Upper lobe of left lung (tissue), 6 donors: ENCODE results near the gene APOF. TPM values are rescaled to one million over a fixed set of nuclear protein-coding genes. Genes with fewer than 3 reads are reported as not detected.

Experiments
- ATAC-seq, 2 donors: fragments of 200-7000 bp; cut with Tn5 transposase; one replicate each; pipeline ENCODE4 v1.9.1; 2022; ENCODE audit warnings: mild to moderate bottlenecking in 2 of 2, moderate library complexity in 2 of 2; ENCODE audit not compliant: low FRiP score in 2 of 2
- DNase-seq, 2 donors: peaks; one replicate each; pipeline ENCODE4 v3.0.0-alpha.2; 2019 to 2020
- H3K27ac ChIP-seq, 4 donors: fragments of 200-600 bp; sonication (generic); one replicate each; pipeline ENCODE4 v1.5.1; 2016 to 2019
- H3K27me3 ChIP-seq, 4 donors: fragments of 200-600 bp; sonication (generic); one replicate each; pipeline ENCODE4 v1.5.1; 2017 to 2019
- H3K36me3 ChIP-seq, 4 donors: fragments of 200-600 bp; sonication (generic); one replicate each; pipeline ENCODE4 v1.5.1; 2016 to 2019
- H3K4me1 ChIP-seq, 4 donors: fragments of 200-600 bp; sonication (generic); one replicate each; pipeline ENCODE4 v1.5.1; 2018 to 2019
- H3K4me3 ChIP-seq, 4 donors: fragments of 200-600 bp; sonication (generic); one replicate each; pipeline ENCODE4 v1.5.1; 2017 to 2019; ENCODE audit warnings: mild to moderate bottlenecking in 2 of 4, moderate library complexity in 1 of 4
- H3K9me3 ChIP-seq, 4 donors: fragments of 200-600 bp; sonication (generic); one replicate each; pipeline ENCODE4 v1.5.1; 2018 to 2019
- CTCF ChIP-seq, 6 experiments: fragments of 450-650 bp in 4 of 6; fragments of 200-600 bp in 2 of 6; sonication (generic) in 2 of 6; IDR thresholded peaks; one replicate each; pipeline ENCODE4 v1.5.1; 2016 to 2019; ENCODE audit warnings: antibody characterized with exemption in 6 of 6
- EP300 ChIP-seq, 4 donors: sonication (generic); formaldehyde crosslinking; IDR thresholded peaks; one replicate each; pipeline ENCODE4 v1.5.1; 2017; ENCODE audit warnings: antibody characterized with exemption in 4 of 4, control low read depth in 2 of 4
- POLR2A ChIP-seq, 4 donors: fragments of 450-650 bp; IDR thresholded peaks; one replicate each; pipeline ENCODE4 v1.5.1; 2016 to 2017; ENCODE audit warnings: antibody characterized with exemption in 4 of 4, mild to moderate bottlenecking in 2 of 4
- POLR2AphosphoS5 ChIP-seq, 2 donors: sonication (generic); formaldehyde crosslinking; IDR thresholded peaks; one replicate each; pipeline ENCODE4 v1.5.1; 2017; ENCODE audit warnings: antibody characterized with exemption in 2 of 2
- WGBS, 2 donors: methylation state at CpG; one replicate each; pipeline ENCODE4 v1.1.5; 2017 to 2018; 5-methylcytosine and 5-hydroxymethylcytosine counted together
- total RNA-seq, 6 donors: library from RNA; depleted of rRNA in 4 of 6; stranded (reverse); fragments of >200 nt in 4 of 6; gene quantifications; one replicate each; pipeline versions ENCODE4 v1.1.0 to v1.2.1, GENCODE V29; 2016 to 2021
- donor health status: DM: no; HTN: no; CAD: no; lungs with moderate emphysema.
- donor health status: DM: no; HTN: yes; CAD: no; lungs with severe emphysema.

The APOF gene
- total RNA-seq, 6 donors from 2014 or later = 0.20 TPM; not detected in 5

- H3K27me3 ChIP-seq = no peaks in the 10 kb centered on the region
- H3K9me3 ChIP-seq = no peaks in the 10 kb centered on the region
- ATAC-seq = no peak
- no peak for TF ChIP-seq EP300 (IDR thresholded peaks at IDR 0.05)
- TF ChIP-seq POLR2A (IDR thresholded peaks at IDR 0.05) = no peak
- TF ChIP-seq POLR2AphosphoS5 (IDR thresholded peaks at IDR 0.05) = no peak
- TF ChIP-seq CTCF (IDR thresholded peaks at IDR 0.05) = no peak
- H3K4me3 ChIP-seq = no peak overlapping the region
- H3K27ac ChIP-seq = no peak overlapping the region
- H3K4me1 ChIP-seq = no peaks in the 10 kb centered on the region
- H3K36me3 ChIP-seq = no peaks in the 10 kb centered on the region
- 51 to 56% methylated on average over 7 of the region's 7 CpGs for WGBS, 2 donors
- no peak for DNase-seq
These were observed 24.6 kb upstream of the APOF start for GRCh38 chr12:56387152-56387736.

GRCh38 chr12:56385873-56386272 lies 23.2 kb upstream of the APOF start:
- H3K36me3 ChIP-seq = no peaks in the 10 kb centered on the region
- ATAC-seq (no peak), DNase-seq (no peak)
- no peaks in the 10 kb centered on the region for H3K27me3 ChIP-seq
- no peaks in the 10 kb centered on the region for H3K9me3 ChIP-seq
- WGBS, 2 donors = 93 to 100% methylated on average over 1 of the region's 1 CpG
- no peak for TF ChIP-seq POLR2A (IDR thresholded peaks at IDR 0.05)
- TF ChIP-seq CTCF (IDR thresholded peaks at IDR 0.05) = no peak
- no peak for TF ChIP-seq EP300 (IDR thresholded peaks at IDR 0.05)
- no peak for TF ChIP-seq POLR2AphosphoS5 (IDR thresholded peaks at IDR 0.05)
- H3K4me3 ChIP-seq = no peak overlapping the region
- H3K27ac ChIP-seq = no peak overlapping the region
- H3K4me1 ChIP-seq = no peaks in the 10 kb centered on the region

- Histone ChIP-seq H3K4me3 (no peak overlapping the region), H3K9me3 (no peaks in the 10 kb centered on the region), H3K36me3 (no peaks in the 10 kb centered on the region), H3K27me3 (no peaks in the 10 kb centered on the region), H3K27ac (no peak overlapping the region), H3K4me1 (no peaks in the 10 kb centered on the region)
- no peak for TF ChIP-seq POLR2AphosphoS5 (IDR thresholded peaks at IDR 0.05)
- 93 to 95% methylated on average over 16 of the region's 16 CpGs for WGBS, 2 donors
- no peak for ATAC-seq
- peak in 1 of 2 donors; percentile 51 for DNase-seq
These were observed 20.0 kb upstream of the APOF start for GRCh38 chr12:56382611-56383010.

- WGBS, 2 donors = 32 to 46% methylated on average over 1 of the region's 1 CpG
- no peak overlapping the region for H3K4me3 ChIP-seq
- no peaks in the 10 kb centered on the region for H3K36me3 ChIP-seq
- TF ChIP-seq CTCF (IDR thresholded peaks at IDR 0.05) (no peak), POLR2AphosphoS5 (IDR thresholded peaks at IDR 0.05) (no peak), POLR2A (IDR thresholded peaks at IDR 0.05) (no peak), EP300 (IDR thresholded peaks at IDR 0.05) (no peak)
- no peak for DNase-seq
- no peaks in the 10 kb centered on the region for H3K9me3 ChIP-seq
- no peak overlapping the region for H3K27ac ChIP-seq
- peaks cover 0 to 5% (median 2%) of the 10 kb centered on the region in 4 donors for H3K4me1 ChIP-seq
- no peaks in the 10 kb centered on the region for H3K27me3 ChIP-seq
- ATAC-seq = no peak
These were observed 15.3 kb upstream of the APOF start for GRCh38 chr12:56377989-56378316.

- no peaks in the 10 kb centered on the region for H3K27me3 ChIP-seq
- WGBS, 2 donors = 67 to 78% methylated on average over 4 of the region's 4 CpGs
- H3K4me3 ChIP-seq = no peak overlapping the region
- no peaks in the 10 kb centered on the region for H3K36me3 ChIP-seq
- H3K27ac ChIP-seq = no peak overlapping the region
- TF ChIP-seq POLR2AphosphoS5 (IDR thresholded peaks at IDR 0.05) (no peak), POLR2A (IDR thresholded peaks at IDR 0.05) (no peak), EP300 (IDR thresholded peaks at IDR 0.05) (no peak), CTCF (IDR thresholded peaks at IDR 0.05) (no peak)
- H3K9me3 ChIP-seq = no peaks in the 10 kb centered on the region
- ATAC-seq = no peak
- peaks cover 0 to 5% (median 2%) of the 10 kb centered on the region in 4 donors for H3K4me1 ChIP-seq
- DNase-seq = no peak
These were observed 14.8 kb upstream of the APOF start for GRCh38 chr12:56377310-56377988.
